GM23338 (cell line): ENCODE results near the gene LCMT1. TPM values are rescaled to one million over a fixed set of nuclear protein-coding genes. Genes with fewer than 3 reads are reported as not detected.

Experiments used
- ATAC-seq: fragments of 200-7000 bp; cut with Tn5 transposase; 3 replicates; pipeline ENCODE4 v1.9.1; 2020
- DNase-seq: peaks from one replicate; pipeline ENCODE4 v3.0.0-alpha.2; 2015; ENCODE audit warnings: low spot score
- H2AFZ ChIP-seq: fragments of 200-600 bp; sonication (generic); 2 replicates; pipeline ENCODE4 v1.8.0; 2016; ENCODE audit warnings: antibody characterized with exemption, mild to moderate bottlenecking, moderate library complexity
- H3F3A ChIP-seq: fragments of 200-600 bp; sonication (generic); replicated peaks from 2 replicates; pipeline ENCODE4 v1.8.0; 2017; ENCODE audit warnings: antibody characterized with exemption, mixed run types, low read depth
- H3K27ac ChIP-seq: fragments of 200-600 bp; sonication (generic); 2 replicates; pipeline ENCODE4 v1.6.1; 2016; ENCODE audit warnings: low read depth
- H3K27me3 ChIP-seq: fragments of 200-600 bp; sonication (generic); 2 replicates; pipeline ENCODE4 v1.8.0; 2016; ENCODE audit warnings: mild to moderate bottlenecking, mixed run types, moderate library complexity; ENCODE audit not compliant: insufficient read depth
- H3K36me3 ChIP-seq: fragments of 200-600 bp; sonication (generic); 2 replicates; pipeline ENCODE4 v1.8.0; 2016; ENCODE audit warnings: mild to moderate bottlenecking; ENCODE audit not compliant: insufficient read depth
- H3K4me1 ChIP-seq: fragments of 200-600 bp; sonication (generic); 2 replicates; pipeline ENCODE4 v1.8.0; 2016; ENCODE audit warnings: mild to moderate bottlenecking, moderate library complexity; ENCODE audit not compliant: insufficient read depth
- H3K4me2 ChIP-seq: fragments of 200-600 bp; sonication (generic); 2 replicates; pipeline ENCODE4 v1.7.1; 2017; ENCODE audit warnings: mixed run types
- H3K4me3 ChIP-seq: fragments of 200-600 bp; sonication (generic); 2 replicates; pipeline ENCODE4 v1.6.1; 2016; ENCODE audit warnings: mixed run types
- H3K79me2 ChIP-seq: fragments of 200-600 bp; sonication (generic); replicated peaks from 2 replicates; pipeline ENCODE4 v1.8.0; 2017; ENCODE audit warnings: mild to moderate bottlenecking; ENCODE audit not compliant: insufficient read depth
- H3K9me2 ChIP-seq: fragments of 200-600 bp; sonication (generic); 2 replicates; pipeline ENCODE4 v1.8.0; 2017; ENCODE audit not compliant: insufficient read depth
- H4K20me1 ChIP-seq: fragments of 200-600 bp; sonication (generic); replicated peaks from 2 replicates; pipeline ENCODE4 v1.8.0; 2017; ENCODE audit warnings: mild to moderate bottlenecking; ENCODE audit not compliant: insufficient read depth
- H3K27ac Mint-ChIP-seq: 2 replicates; pipeline ENCODE4 v1.8.0; 2020; ENCODE audit warnings: inconsistent platforms, mild to moderate bottlenecking, moderate library complexity, mixed read lengths
- H3K27me3 Mint-ChIP-seq: 3 replicates; pipeline ENCODE4 v1.8.0; 2022; ENCODE audit warnings: low read depth, mild to moderate bottlenecking, moderate library complexity, mixed read lengths, inconsistent platforms; ENCODE audit not compliant: insufficient read depth, poor library complexity
- H3K36me3 Mint-ChIP-seq: 3 replicates; pipeline ENCODE4 v1.8.0; 2021; ENCODE audit warnings: low read depth, mild to moderate bottlenecking, inconsistent platforms, moderate library complexity, mixed read lengths
- H3K4me1 Mint-ChIP-seq: 3 replicates; pipeline ENCODE4 v1.8.0; 2020; ENCODE audit warnings: mild to moderate bottlenecking, inconsistent platforms, mixed read lengths
- H3K4me3 Mint-ChIP-seq: 3 replicates; pipeline ENCODE4 v1.8.0; 2021; ENCODE audit warnings: moderate library complexity, mild to moderate bottlenecking, inconsistent platforms, mixed read lengths
- H3K9me3 Mint-ChIP-seq: 3 replicates; pipeline ENCODE4 v1.8.0; 2020; ENCODE audit warnings: moderate library complexity, mild to moderate bottlenecking, inconsistent platforms, mixed read lengths
- CREB1 ChIP-seq: fragments of 250-450 bp; sonication (Bioruptor Pico); IDR thresholded peaks from 2 replicates; pipeline ENCODE4 v1.5.0; 2020; ENCODE audit warnings: low read depth, mild to moderate bottlenecking, moderate library complexity
- CTCF ChIP-seq, 2 experiments: fragments of 200-600 bp in 1 of 2; sonication (generic) in 1 of 2; conservative IDR thresholded peaks; 2 replicates each; pipeline versions ENCODE4 v1.5.1 to v1.6.1; 2016 to 2017; ENCODE audit warnings: antibody characterized with exemption in 2 of 2, low read depth in 2 of 2, mild to moderate bottlenecking in 2 of 2, moderate library complexity in 1 of 2
- EZH2 ChIP-seq: fragments of 200-600 bp; sonication (generic); IDR thresholded peaks from one replicate; pipeline ENCODE4 v1.8.0; 2017; ENCODE audit warnings: antibody characterized with exemption, mild to moderate bottlenecking, low read depth; ENCODE audit not compliant: unreplicated experiment
- EZH2phosphoT487 ChIP-seq: fragments of 200-600 bp; sonication (generic); IDR thresholded peaks from one replicate; pipeline ENCODE4 v1.8.1; 2018; ENCODE audit warnings: antibody characterized with exemption; ENCODE audit not compliant: unreplicated experiment
- JUNB ChIP-seq: IDR thresholded peaks from one replicate; pipeline ENCODE4 v1.6.1; 2016; ENCODE audit warnings: antibody characterized with exemption; ENCODE audit not compliant: unreplicated experiment
- NANOG ChIP-seq: IDR thresholded peaks from 2 replicates; pipeline ENCODE4 v1.6.1; 2016; ENCODE audit warnings: antibody characterized with exemption, borderline replicate concordance
- POLR2AphosphoS5 ChIP-seq: IDR thresholded peaks from 2 replicates; pipeline ENCODE4 v1.6.1; 2016; ENCODE audit warnings: antibody characterized with exemption, low read depth
- REST ChIP-seq: IDR thresholded peaks from one replicate; pipeline ENCODE4 v1.6.1; 2018; ENCODE audit warnings: antibody characterized with exemption; ENCODE audit not compliant: unreplicated experiment
- STAT1 ChIP-seq: IDR thresholded peaks from one replicate; pipeline ENCODE4 v1.6.1; 2016; ENCODE audit warnings: antibody characterized with exemption; ENCODE audit not compliant: unreplicated experiment
- ZNF114 ChIP-seq: fragments of 250-450 bp; sonication (Bioruptor Pico); IDR thresholded peaks from 2 replicates; pipeline ENCODE4 v1.5.0; 2020; ENCODE audit warnings: mild to moderate bottlenecking, moderate library complexity
- ZNF331 ChIP-seq: fragments of 250-450 bp; sonication (Bioruptor Pico); IDR thresholded peaks from 2 replicates; pipeline ENCODE4 v1.5.0; 2020; ENCODE audit warnings: low read depth, mild to moderate bottlenecking, moderate library complexity
- ZNF462 ChIP-seq: fragments of 250-450 bp; sonication (Bioruptor Pico); IDR thresholded peaks from 2 replicates; pipeline ENCODE4 v1.5.0; 2020; ENCODE audit warnings: mild to moderate bottlenecking, moderate library complexity
- polyA plus RNA-seq: library from polyadenylated mRNA; unstranded; fragments of >200 nt; fragmentation: Nextera tagmentation; extraction: Ambion mirVana; gene quantifications from 2 replicates; pipeline ENCODE4 v1.2.1, GENCODE V29; 2016
- total RNA-seq: library from RNA; depleted of rRNA; stranded (reverse); fragments of >200 nt; shearing (Covaris generic); gene quantifications from 2 replicates; pipeline ENCODE4 v1.2.3, GENCODE V29; 2014

LCMT1 gene
- total and polyA plus RNA-seq, 2 experiments from 2014 or later, result 56.2 to 84.6 TPM

GRCh38 chr16:25161753-25162367, 50.3 kb downstream of the LCMT1 start:
- Mint-ChIP-seq H3K4me1 (no peaks in the 10 kb centered on the region), H3K27ac (no peak overlapping the region), H3K4me3 (no peak overlapping the region), H3K9me3 (no peaks in the 10 kb centered on the region), H3K27me3 (peaks cover 2% of the 10 kb centered on the region), H3K36me3 (peaks cover 61% of the 10 kb centered on the region)
- Histone ChIP-seq H3K4me3 (no peak overlapping the region), H2AFZ (no peak overlapping the region), H3K27me3 (no peaks in the 10 kb centered on the region), H3K27ac (no peak overlapping the region), H3K9me2 (no peaks in the 10 kb centered on the region), H3K36me3 (peaks cover 15% of the 10 kb centered on the region; the same call in 1 of the 2 replicates), H3K4me2 (no peak overlapping the region), H3K4me1 (no peaks in the 10 kb centered on the region), H3F3A (no peaks in the 10 kb centered on the region), H4K20me1 (peaks cover 6% of the 10 kb centered on the region), H3K79me2 (no peaks in the 10 kb centered on the region)
- no peak for DNase-seq
- no peak for ATAC-seq
- TF ChIP-seq JUNB (no peak), NANOG (no peak), ZNF462 (CRISPR knock-in tag) (no peak), ZNF331 (no peak), POLR2AphosphoS5 (no peak), CTCF (conservative IDR thresholded peaks at IDR 0.05; ENCODE audit: low read depth in 2 of 2) (no peak), EZH2 (no peak), ZNF114 (CRISPR knock-in tag) (no peak), EZH2phosphoT487 (no peak), CREB1 (no peak), REST (no peak), STAT1 (no peak)
